ENCODE data around the gene PELO.

GRCh38 chr5:52796031-52796430 lies 8.3 kb downstream of the PELO start:
- TF ChIP-seq POLR2A (IDR thresholded peaks at IDR 0.05), result no peak
- TF ChIP-seq CTCF (IDR thresholded peaks at IDR 0.05), result no peak
